ENCODE results near the gene PCYT1A. TPM values are rescaled to one million over a fixed set of nuclear protein-coding genes. Genes with fewer than 3 reads are reported as not detected.

PCYT1A gene
- 10 to 100 TPM; 53.2 to 57.3 TPM for total RNA-seq

DNA sequence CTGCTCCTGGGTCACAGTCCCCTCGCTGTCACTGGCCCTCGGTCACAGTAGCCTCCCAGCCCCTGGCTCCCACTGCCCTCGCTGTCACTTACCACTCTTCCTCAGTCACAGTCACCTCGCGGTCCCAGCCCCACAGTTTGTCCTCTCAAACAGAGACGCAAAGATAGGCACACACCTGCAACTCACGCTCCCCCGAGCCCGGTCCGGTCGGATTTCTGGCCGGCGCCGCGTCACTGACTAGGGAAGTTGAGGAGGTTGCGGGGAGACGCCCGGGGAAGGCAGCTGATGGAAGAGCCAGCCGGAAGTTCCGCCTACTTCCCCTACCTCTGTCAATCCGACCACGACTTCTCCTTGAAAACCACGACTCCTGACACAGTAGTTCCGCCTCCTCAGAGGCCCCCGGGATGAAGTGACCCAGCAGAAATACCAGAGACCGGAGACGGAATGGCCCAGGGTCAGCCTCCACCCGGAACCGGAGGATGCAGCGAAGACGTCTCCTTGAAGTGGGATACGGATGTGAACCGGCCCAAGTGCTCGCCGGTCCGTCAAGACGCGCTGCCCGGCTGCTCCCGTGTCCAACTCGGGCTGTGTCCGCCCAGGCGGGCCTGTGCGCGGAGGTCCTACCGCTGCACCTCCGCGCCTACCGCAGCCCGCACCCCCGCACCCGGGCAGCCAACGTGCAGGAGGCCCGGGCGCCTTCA, at the start of gene PCYT1A:
PCYT1A (minus strand) TSS at position 287 of the 701 bp plus-strand sequence. CDS start 17,195 bp downstream, outside the sequence.
- Mint-ChIP-seq H3K27ac (peak within 1 kb of the TSS; percentile 98), H3K4me3 (peak within 1 kb of the TSS; percentile 93), H3K36me3 (ENCODE audit: low read depth) (peaks cover 24% of the 10 kb centered on the region), H3K9me3 (ENCODE audit: insufficient read depth) (no peaks in the 10 kb centered on the region), H3K27me3 (ENCODE audit: low read depth) (no peaks in the 10 kb centered on the region), H3K4me1 (ENCODE audit: low read depth) (peaks cover 38% of the 10 kb centered on the region)
- DNase-seq = peak; percentile 81
- POLR2A ChIA-PET = interaction anchor here (0.6 to 2.1 kb wide), 2 partner anchors 20 to 30 kb away, joined by 4 to 6 read pairs; partner anchors contain the start of gene DYNLT2B
- ATAC-seq = peak; percentile 86
- CTCF ChIA-PET = interaction anchor here (0.7 to 1.0 kb wide), 3 partner anchors 8 to 52 kb away, joined by 3 read pairs; no protein-coding TSS in a partner anchor

- ChIA-PET POLR2A (no interaction called here), CTCF (no interaction called here)
- Mint-ChIP-seq H3K4me3 (no peak overlapping the region), H3K27ac (no peak overlapping the region), H3K27me3 (ENCODE audit: low read depth) (peaks cover 6% of the 10 kb centered on the region), H3K36me3 (ENCODE audit: low read depth) (no peaks in the 10 kb centered on the region), H3K9me3 (ENCODE audit: insufficient read depth) (no peaks in the 10 kb centered on the region), H3K4me1 (ENCODE audit: low read depth) (no peaks in the 10 kb centered on the region)
- no peak for ATAC-seq
- DNase-seq = no peak
These were observed 49.0 kb upstream of the PCYT1A start for GRCh38 chr3:196336319-196337145.

DNA sequence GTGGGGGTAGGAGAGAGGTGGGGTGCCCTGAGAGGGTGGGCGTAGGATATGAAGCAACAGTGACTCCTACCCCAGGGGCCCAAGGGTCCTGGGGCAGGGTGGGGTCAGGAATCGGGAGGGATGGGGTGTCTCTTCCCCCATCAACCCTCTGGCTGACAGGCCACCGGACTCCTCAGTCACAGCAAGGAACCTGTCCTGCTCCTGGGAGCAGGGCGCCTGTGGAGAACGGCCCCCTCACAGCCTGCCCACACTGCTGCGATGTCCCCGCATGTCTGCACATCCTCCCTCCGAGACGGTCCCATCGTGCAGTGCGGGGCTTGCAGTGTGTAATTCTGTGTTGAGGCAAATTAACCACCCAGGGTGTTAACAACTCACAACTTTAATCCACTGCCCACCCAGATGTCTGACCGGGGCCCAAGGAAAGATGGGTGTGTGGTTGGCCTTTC, 48.0 kb upstream of the PCYT1A start:
- no peaks in the 10 kb centered on the region for H3K9me3 Mint-ChIP-seq (ENCODE audit: insufficient read depth)
- H3K36me3 Mint-ChIP-seq (ENCODE audit: low read depth) = no peaks in the 10 kb centered on the region
- ChIA-PET POLR2A (no interaction called here), CTCF (no interaction called here)
- DNase-seq (no peak), ATAC-seq (no peak)
- H3K27ac Mint-ChIP-seq = no peak overlapping the region
- no peaks in the 10 kb centered on the region for H3K4me1 Mint-ChIP-seq (ENCODE audit: low read depth)
- peaks cover 6% of the 10 kb centered on the region for H3K27me3 Mint-ChIP-seq (ENCODE audit: low read depth)
- H3K4me3 Mint-ChIP-seq = no peak overlapping the region

- Mint-ChIP-seq H3K36me3 (ENCODE audit: low read depth) (no peaks in the 10 kb centered on the region), H3K27ac (no peak overlapping the region), H3K4me3 (no peak overlapping the region), H3K4me1 (ENCODE audit: low read depth) (no peaks in the 10 kb centered on the region), H3K9me3 (ENCODE audit: insufficient read depth) (no peaks in the 10 kb centered on the region), H3K27me3 (ENCODE audit: low read depth) (peaks cover 4% of the 10 kb centered on the region)
- no peak for ATAC-seq
- ChIA-PET CTCF (no interaction called here), POLR2A (no interaction called here)
- no peak for DNase-seq
These were observed 47.5 kb upstream of the PCYT1A start for GRCh38 chr3:196334982-196335381.

- no peak overlapping the region for H3K4me3 Mint-ChIP-seq
- ChIA-PET POLR2A (no interaction called here), CTCF (no interaction called here)
These were observed 44.6 kb upstream of the PCYT1A start for GRCh38 chr3:196332168-196332567.

DNA sequence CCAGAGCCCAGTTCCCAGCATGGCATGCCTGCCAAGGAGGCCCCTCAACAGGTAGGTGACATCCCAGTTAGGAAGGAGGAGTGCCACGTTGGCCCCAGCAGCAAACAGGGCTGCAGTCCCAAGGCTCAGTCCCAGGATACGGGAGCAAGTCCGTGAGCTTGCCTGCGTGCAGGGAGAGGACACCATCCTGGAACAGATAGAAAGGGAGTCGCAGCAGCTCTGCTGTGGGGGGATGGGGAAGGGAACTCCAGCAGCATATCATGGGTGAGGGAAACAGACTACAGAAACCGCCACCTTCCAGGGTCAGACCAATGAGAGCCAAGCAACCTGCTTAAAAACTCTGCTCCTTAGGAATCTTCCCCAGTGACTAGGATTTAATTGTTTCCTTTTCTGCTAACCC, 39.9 kb upstream of the PCYT1A start:
- Mint-ChIP-seq H3K9me3 (ENCODE audit: insufficient read depth) (no peaks in the 10 kb centered on the region), H3K27ac (no peak overlapping the region), H3K27me3 (ENCODE audit: low read depth) (peaks cover 5% of the 10 kb centered on the region), H3K4me3 (no peak overlapping the region), H3K36me3 (ENCODE audit: low read depth) (no peaks in the 10 kb centered on the region), H3K4me1 (ENCODE audit: low read depth) (no peaks in the 10 kb centered on the region)
- ChIA-PET CTCF (no interaction called here), POLR2A (interaction anchor here (1.2 kb wide), 1 partner anchor 9 kb away, joined by 3 read pairs; the partner anchor contains the start of gene DYNLT2B)
- DNase-seq (no peak), ATAC-seq (no peak)

More at GRCh38 chr3:196332168-196332567, 44.6 kb upstream of the PCYT1A start:
- Mint-ChIP-seq H3K27ac (no peak overlapping the region), H3K27me3 (ENCODE audit: low read depth) (peaks cover 8% of the 10 kb centered on the region), H3K9me3 (ENCODE audit: insufficient read depth) (no peaks in the 10 kb centered on the region), H3K4me1 (ENCODE audit: low read depth) (no peaks in the 10 kb centered on the region), H3K36me3 (ENCODE audit: low read depth) (no peaks in the 10 kb centered on the region)
- no peak for ATAC-seq
- DNase-seq = no peak

DNA sequence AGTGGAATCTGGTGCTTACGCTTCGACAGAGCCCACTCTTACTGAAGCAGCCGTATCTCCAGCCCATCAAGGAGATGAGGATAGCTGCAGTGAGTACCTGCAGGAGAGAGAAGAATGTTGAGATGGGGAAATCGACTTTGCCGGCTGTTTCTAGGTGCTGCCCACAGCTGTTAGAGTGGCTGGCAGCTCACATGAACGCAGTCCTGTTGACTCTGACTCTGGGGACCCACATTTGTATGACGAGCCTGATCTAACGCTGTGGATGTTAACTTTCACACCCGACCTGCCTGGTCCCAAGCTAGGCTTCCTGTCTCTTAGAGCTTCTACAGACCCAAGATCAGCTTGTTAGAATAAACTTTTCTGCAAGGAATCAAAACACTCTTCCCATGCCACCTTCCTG, 39.4 kb upstream of the PCYT1A start:
- DNase-seq = no peak
- peaks cover 5% of the 10 kb centered on the region for H3K27me3 Mint-ChIP-seq (ENCODE audit: low read depth)
- no peak overlapping the region for H3K27ac Mint-ChIP-seq
- no peak overlapping the region for H3K4me3 Mint-ChIP-seq
- no peaks in the 10 kb centered on the region for H3K9me3 Mint-ChIP-seq (ENCODE audit: insufficient read depth)
- no peak for ATAC-seq
- H3K36me3 Mint-ChIP-seq (ENCODE audit: low read depth) = no peaks in the 10 kb centered on the region
- H3K4me1 Mint-ChIP-seq (ENCODE audit: low read depth) = peaks cover under 1% of the 10 kb centered on the region
- ChIA-PET POLR2A (interaction anchor here (1.2 kb wide), 1 partner anchor 9 kb away, joined by 3 read pairs; the partner anchor contains the start of gene DYNLT2B), CTCF (no interaction called here)

DNA sequence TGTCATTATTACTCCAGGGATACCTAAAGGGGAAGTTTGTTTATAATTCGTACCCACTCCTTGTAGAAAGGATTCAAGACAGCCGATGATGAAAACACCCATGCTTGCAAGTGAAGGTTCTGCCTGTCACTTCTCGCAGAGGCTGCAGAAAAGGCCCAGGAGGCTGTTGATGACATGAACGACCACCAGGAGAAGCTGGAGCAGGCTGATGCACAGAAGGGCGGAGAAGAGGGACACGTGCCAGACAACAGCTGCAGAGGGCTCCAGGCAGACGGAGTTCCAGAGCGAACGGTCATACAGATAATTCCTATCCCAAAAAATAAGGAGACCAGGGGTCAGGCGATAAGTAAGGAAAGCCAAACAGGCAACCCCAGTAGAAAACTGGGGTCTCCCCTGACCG, 36.2 kb upstream of the PCYT1A start:
- Mint-ChIP-seq H3K4me1 (ENCODE audit: low read depth) (peaks cover 8% of the 10 kb centered on the region), H3K27me3 (ENCODE audit: low read depth) (peaks cover 3% of the 10 kb centered on the region), H3K4me3 (no peak overlapping the region), H3K36me3 (ENCODE audit: low read depth) (no peaks in the 10 kb centered on the region), H3K27ac (no peak overlapping the region), H3K9me3 (ENCODE audit: insufficient read depth) (no peaks in the 10 kb centered on the region)
- ChIA-PET POLR2A (no interaction called here), CTCF (no interaction called here)
- ATAC-seq (peak; percentile 35), DNase-seq (no peak)

- ATAC-seq = no peak
- H3K9me3 Mint-ChIP-seq (ENCODE audit: insufficient read depth) = no peaks in the 10 kb centered on the region
- H3K36me3 Mint-ChIP-seq (ENCODE audit: low read depth) = peaks cover under 1% of the 10 kb centered on the region
- no peak overlapping the region for H3K4me3 Mint-ChIP-seq
- no peak for DNase-seq
- ChIA-PET CTCF (no interaction called here), POLR2A (no interaction called here)
- H3K27ac Mint-ChIP-seq = no peak overlapping the region
- H3K27me3 Mint-ChIP-seq (ENCODE audit: low read depth) = peaks cover 3% of the 10 kb centered on the region
- H3K4me1 Mint-ChIP-seq (ENCODE audit: low read depth) = peaks cover 8% of the 10 kb centered on the region
These were observed 35.5 kb upstream of the PCYT1A start for GRCh38 chr3:196323016-196323415.

GRCh38 chr3:196321162-196321561, 33.6 kb upstream of the PCYT1A start:
- ATAC-seq (no peak), DNase-seq (no peak)
- ChIA-PET CTCF (no interaction called here), POLR2A (interaction anchor here (1.3 kb wide), 1 partner anchor 201 kb away, joined by 3 read pairs; no protein-coding TSS in a partner anchor)
- Mint-ChIP-seq H3K4me1 (ENCODE audit: low read depth) (peaks cover 14% of the 10 kb centered on the region), H3K27ac (no peak overlapping the region), H3K36me3 (ENCODE audit: low read depth) (peaks cover 1% of the 10 kb centered on the region), H3K9me3 (ENCODE audit: insufficient read depth) (no peaks in the 10 kb centered on the region), H3K4me3 (no peak overlapping the region), H3K27me3 (ENCODE audit: low read depth) (no peaks in the 10 kb centered on the region)

DNA sequence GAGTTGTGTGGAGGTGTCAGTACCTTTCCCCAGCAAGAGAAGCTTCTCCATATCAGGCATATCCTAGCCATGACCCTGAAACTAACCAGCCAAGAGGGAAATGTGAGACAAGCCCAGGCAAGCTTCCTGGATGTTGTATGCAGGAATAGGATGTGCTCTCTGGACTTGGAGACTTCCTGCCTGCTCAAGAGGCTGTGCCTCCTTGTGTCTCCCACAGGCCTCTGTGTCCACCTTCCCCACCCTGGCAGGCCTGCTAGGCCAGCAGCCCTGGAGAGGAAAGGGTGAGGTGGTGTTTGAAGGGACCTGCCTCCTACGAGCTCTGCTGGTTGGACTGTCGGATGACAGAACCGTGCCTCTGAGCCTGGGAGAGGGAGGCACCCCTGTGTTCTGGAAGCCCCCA, 32.6 kb upstream of the PCYT1A start:
- H3K27ac Mint-ChIP-seq = no peak overlapping the region
- H3K27me3 Mint-ChIP-seq (ENCODE audit: low read depth) = no peaks in the 10 kb centered on the region
- ChIA-PET CTCF (no interaction called here), POLR2A (interaction anchor here (0.9 kb wide), 1 partner anchor 47 kb away, joined by 4 read pairs; no protein-coding TSS in a partner anchor)
- ATAC-seq (no peak), DNase-seq (no peak)
- peaks cover 14% of the 10 kb centered on the region for H3K4me1 Mint-ChIP-seq (ENCODE audit: low read depth)
- H3K9me3 Mint-ChIP-seq (ENCODE audit: insufficient read depth) = no peaks in the 10 kb centered on the region
- H3K36me3 Mint-ChIP-seq (ENCODE audit: low read depth) = peaks cover 1% of the 10 kb centered on the region
- peak overlapping the region; percentile 25 for H3K4me3 Mint-ChIP-seq
